ENCODE data around the gene SLX9.

GRCh38 chr21:44987886-44988606 lies 48.2 kb downstream of the SLX9 start:
- TF ChIP-seq CTCF (IDR thresholded peaks at IDR 0.05), result no peak
- TF ChIP-seq POLR2A (IDR thresholded peaks at IDR 0.05), result no peak
